Esophagus squamous epithelium (tissue), 5 donors: ENCODE data around the gene CTSS. TPM values are rescaled to one million over a fixed set of nuclear protein-coding genes. Genes with fewer than 3 reads are reported as not detected.
"Not testable (repeated sequence)": the region's sequence is repeated elsewhere in the genome, so short reads cannot be mapped to it uniquely, and the experiment has no call there.

Source experiments
- DNase-seq: peaks from one replicate; lab custom pipeline; 2025; lab: John Stamatoyannopoulos, UW
- H3K27ac ChIP-seq, 4 donors: fragments of 200-600 bp; sonication (generic); one replicate each; pipeline ENCODE4 v1.5.1; 2016 to 2019; ENCODE audit warnings: mild to moderate bottlenecking in 1 of 4
- H3K27me3 ChIP-seq, 4 donors: fragments of 200-600 bp; sonication (generic); 1 replicate in 3 of 4; 2 replicates in 1 of 4; pipeline versions ENCODE4 v1.5.1 to v1.6.0; 2017 to 2021; ENCODE audit warnings: antibody characterized with exemption in 1 of 4
- H3K36me3 ChIP-seq, 3 donors: fragments of 200-600 bp; sonication (generic); one replicate each; pipeline ENCODE4 v1.5.1; 2016 to 2019
- H3K4me1 ChIP-seq, 3 donors: fragments of 200-600 bp; sonication (generic); one replicate each; pipeline ENCODE4 v1.5.1; 2017 to 2019
- H3K4me3 ChIP-seq, 4 donors: fragments of 200-600 bp; sonication (generic); 1 replicate in 3 of 4; 2 replicates in 1 of 4; pipeline ENCODE4 v1.5.1; 2016 to 2019; ENCODE audit warnings: mild to moderate bottlenecking in 2 of 4, moderate library complexity in 1 of 4
- H3K9me3 ChIP-seq, 3 donors: fragments of 200-600 bp; sonication (generic); one replicate each; pipeline ENCODE4 v1.5.1; 2016 to 2019
- CTCF ChIP-seq, 6 experiments: fragments of 450-650 bp in 4 of 6; fragments of 200-600 bp in 2 of 6; sonication (generic) in 2 of 6; IDR thresholded peaks; one replicate each; pipeline ENCODE4 v1.5.1; 2016 to 2019; ENCODE audit warnings: antibody characterized with exemption in 6 of 6, mild to moderate bottlenecking in 4 of 6, moderate library complexity in 4 of 6
- POLR2A ChIP-seq, 4 donors: fragments of 450-650 bp; IDR thresholded peaks; one replicate each; pipeline ENCODE4 v1.6.1; 2017; ENCODE audit warnings: antibody characterized with exemption in 4 of 4, mild to moderate bottlenecking in 4 of 4, moderate library complexity in 3 of 4
- WGBS, 2 donors: methylation state at CpG; one replicate each; pipeline ENCODE4 v1.1.5; 2018; 5-methylcytosine and 5-hydroxymethylcytosine counted together
- intact Hi-C: fragments of 100-400 bp; cut with DNase I; formaldehyde crosslinking; loops from one replicate; pipeline ENCODE4 v1.15.0; 2022
- total RNA-seq, 4 donors: library from RNA; depleted of rRNA; stranded (reverse); fragments of >200 nt; gene quantifications; one replicate each; pipeline ENCODE4 v1.1.0, GENCODE V29; 2016
- donor health status: DM: yes; HTN: yes; CAD: no.

Gene CTSS
- total RNA-seq, 4 donors from 2014 or later, result 19.7 to 82.4 (median 48.0) TPM

- no peak overlapping the region for H3K4me3 ChIP-seq
- H3K4me1 ChIP-seq, result peaks cover 0 to 4% (median 0%) of the 10 kb centered on the region in 3 donors
- H3K27me3 ChIP-seq, result no peaks in the 10 kb centered on the region
- H3K27ac ChIP-seq, result no peak overlapping the region
- DNase-seq, result no peak
- 81% methylated on average over 2 of the region's 2 CpGs for WGBS, 2 donors
- H3K9me3 ChIP-seq, result no peaks in the 10 kb centered on the region
- TF ChIP-seq CTCF (IDR thresholded peaks at IDR 0.05) (no peak), POLR2A (IDR thresholded peaks at IDR 0.05) (no peak)
- no peaks in the 10 kb centered on the region for H3K36me3 ChIP-seq
- intact Hi-C loops, result no loop called here
Observed at GRCh38 chr1:150777544-150777943, 12.0 kb upstream of the CTSS start.

- H3K27ac ChIP-seq, H3K9me3 ChIP-seq, intact Hi-C loops, H3K36me3 ChIP-seq, H3K4me3 ChIP-seq, H3K4me1 ChIP-seq, H3K27me3 ChIP-seq, DNase-seq: not testable (repeated sequence)
- 90 to 93% methylated on average over 13 of the region's 13 CpGs for WGBS, 2 donors
Observed at GRCh38 chr1:150775931-150776505, 10.4 kb upstream of the CTSS start.

- Histone ChIP-seq H3K27me3 (no peaks in the 10 kb centered on the region), H3K36me3 (no peaks in the 10 kb centered on the region), H3K27ac (no peak overlapping the region), H3K4me3 (no peak overlapping the region), H3K4me1 (peaks cover 0 to 4% (median 0%) of the 10 kb centered on the region in 3 donors), H3K9me3 (no peaks in the 10 kb centered on the region)
- WGBS, 2 donors, result 88 to 90% methylated on average over 3 of the region's 3 CpGs
- no peak for DNase-seq
- no peak for TF ChIP-seq CTCF (IDR thresholded peaks at IDR 0.05)
- no peak for TF ChIP-seq POLR2A (IDR thresholded peaks at IDR 0.05)
- intact Hi-C loops, result no loop called here
Observed at GRCh38 chr1:150775276-150775675, 9.7 kb upstream of the CTSS start.

GRCh38 chr1:150772326-150772725, 6.7 kb upstream of the CTSS start:
- no peak for DNase-seq
- Histone ChIP-seq H3K9me3 (no peaks in the 10 kb centered on the region), H3K4me3 (no peak overlapping the region), H3K27ac (no peak overlapping the region), H3K36me3 (no peaks in the 10 kb centered on the region), H3K27me3 (no peaks in the 10 kb centered on the region), H3K4me1 (no peaks in the 10 kb centered on the region)
- 75 to 81% methylated on average over 4 of the region's 4 CpGs for WGBS, 2 donors
- intact Hi-C loops, result no loop called here
- TF ChIP-seq CTCF (IDR thresholded peaks at IDR 0.05) (no peak), POLR2A (IDR thresholded peaks at IDR 0.05) (no peak)

- 79 to 89% methylated on average over 1 of the region's 1 CpG for WGBS, 2 donors
Observed at GRCh38 chr1:150767704-150768103, 2.1 kb upstream of the CTSS start.

GRCh38 chr1:150765977-150766301, 361 bp upstream of the CTSS start:
- H3K4me1 ChIP-seq, result peaks cover 0 to 28% (median 5%) of the 10 kb centered on the region in 3 donors
- intact Hi-C loops, H3K27me3 ChIP-seq, H3K36me3 ChIP-seq, H3K9me3 ChIP-seq, DNase-seq: not testable (repeated sequence)
- H3K4me3 ChIP-seq, result peak overlapping the region; percentile 14 to 62 (median 42)
- H3K27ac ChIP-seq, result peak overlapping the region; percentile 72 to 85 (median 78)
- 50 to 80% methylated on average over 1 of the region's 1 CpG for WGBS, 2 donors

More at GRCh38 chr1:150767704-150768103, 2.1 kb upstream of the CTSS start:
- H3K4me1 ChIP-seq, result peaks cover 0 to 28% (median 5%) of the 10 kb centered on the region in 3 donors
- H3K27ac ChIP-seq, intact Hi-C loops, H3K4me3 ChIP-seq, H3K9me3 ChIP-seq, DNase-seq, H3K36me3 ChIP-seq, H3K27me3 ChIP-seq: not testable (repeated sequence)
